Smooth muscle cell (in vitro differentiated cells): ENCODE measurements around the gene GLE1. TPM values are rescaled to one million over a fixed set of nuclear protein-coding genes. Genes with fewer than 3 reads are reported as not detected.

Source experiments
- DNase-seq: peaks from one replicate; lab custom pipeline; 2025; ENCODE audit not compliant: unreplicated experiment; lab: John Stamatoyannopoulos, UW
- H2AFZ ChIP-seq: fragments of 200-600 bp; sonication (generic); 2 replicates; pipeline ENCODE4 v1.6.0; 2016; ENCODE audit warnings: antibody characterized with exemption, low read depth, mild to moderate bottlenecking
- H3F3A ChIP-seq: fragments of 200-600 bp; sonication (generic); 2 replicates; pipeline ENCODE4 v1.6.0; 2017; ENCODE audit warnings: antibody characterized with exemption, low read depth
- H3K27ac ChIP-seq: fragments of 200-600 bp; sonication (generic); 2 replicates; pipeline ENCODE4 v1.5.1; 2016; ENCODE audit warnings: low read depth, mild to moderate bottlenecking
- H3K27me3 ChIP-seq: fragments of 200-600 bp; sonication (generic); 2 replicates; pipeline ENCODE4 v1.6.1; 2016; ENCODE audit warnings: low read depth, mild to moderate bottlenecking
- H3K36me3 ChIP-seq: fragments of 200-600 bp; sonication (generic); 2 replicates; pipeline ENCODE4 v1.5.1; 2016; ENCODE audit warnings: low read depth
- H3K4me1 ChIP-seq: fragments of 200-600 bp; sonication (generic); 2 replicates; pipeline ENCODE4 v1.5.1; 2016; ENCODE audit warnings: low read depth
- H3K4me2 ChIP-seq: fragments of 200-600 bp; sonication (generic); 2 replicates; pipeline ENCODE4 v1.6.0; 2016; ENCODE audit warnings: mild to moderate bottlenecking
- H3K4me3 ChIP-seq: fragments of 200-600 bp; sonication (generic); 2 replicates; pipeline ENCODE4 v1.5.1; 2016; ENCODE audit warnings: mild to moderate bottlenecking
- H3K79me2 ChIP-seq: fragments of 200-600 bp; sonication (generic); 2 replicates; pipeline ENCODE4 v1.6.0; 2016; ENCODE audit warnings: low read depth, mild to moderate bottlenecking
- H3K9ac ChIP-seq: fragments of 200-600 bp; sonication (generic); 2 replicates; pipeline ENCODE4 v1.6.0; 2016; ENCODE audit warnings: low read depth
- H3K9me3 ChIP-seq: fragments of 200-600 bp; sonication (generic); replicated peaks from 2 replicates; pipeline ENCODE4 v1.5.1; 2016; ENCODE audit warnings: low read depth
- H4K20me1 ChIP-seq: fragments of 200-600 bp; sonication (generic); 2 replicates; pipeline ENCODE4 v1.6.0; 2016; ENCODE audit warnings: low read depth
- CTCF ChIP-seq: fragments of 200-600 bp; sonication (generic); IDR thresholded peaks from 2 replicates; pipeline ENCODE4 v1.5.1; 2017; ENCODE audit warnings: borderline replicate concordance, mild to moderate bottlenecking, antibody characterized with exemption; ENCODE audit not compliant: insufficient read depth, poor library complexity, severe bottlenecking
- WGBS: methylation state at CpG from one replicate; pipeline ENCODE4 v1.1.7; 2016; ENCODE audit warnings: low lambda C conversion rate; 5-methylcytosine and 5-hydroxymethylcytosine counted together
- polyA plus RNA-seq: library from polyadenylated mRNA; unstranded; fragments of >200 nt; fragmentation: Nextera tagmentation; extraction: Ambion mirVana; gene quantifications from 2 replicates; pipeline ENCODE4 v1.2.1, GENCODE V29; 2016
- total RNA-seq: library from RNA; depleted of rRNA; stranded (reverse); fragments of >200 nt; gene quantifications from 2 replicates; pipeline ENCODE4 v1.2.3, GENCODE V29; 2014

The GLE1 gene
- total and polyA plus RNA-seq, 2 experiments from 2014 or later, result 11.8 to 14.1 TPM

GRCh38 chr9:128456613-128457061, 47.9 kb upstream of the GLE1 start:
- peaks cover 21% of the 10 kb centered on the region for H3K79me2 ChIP-seq
- peaks cover 7% of the 10 kb centered on the region for H3K4me1 ChIP-seq
- no peaks in the 10 kb centered on the region for H3K9me3 ChIP-seq
- no peaks in the 10 kb centered on the region for H3K27me3 ChIP-seq
- H4K20me1 ChIP-seq, result peaks cover 14% of the 10 kb centered on the region
- peak overlapping the region; percentile 88 for H3K4me3 ChIP-seq
- H3K9ac ChIP-seq, result peak overlapping the region; percentile 83
- H3K27ac ChIP-seq, result peak overlapping the region; percentile 71
- peak; percentile 45 for DNase-seq
- under 1% methylated on average over 32 of the region's 48 CpGs for WGBS
- no peaks in the 10 kb centered on the region for H3K36me3 ChIP-seq
- H2AFZ ChIP-seq, result peak overlapping the region; percentile 50
- H3F3A ChIP-seq, result no peaks in the 10 kb centered on the region
- TF ChIP-seq CTCF, result no peak
- H3K4me2 ChIP-seq, result peak overlapping the region; percentile 100

- Histone ChIP-seq H3K4me1 (peaks cover 7% of the 10 kb centered on the region), H3K4me3 (peak overlapping the region; percentile 88), H4K20me1 (peaks cover 14% of the 10 kb centered on the region), H3K79me2 (peaks cover 21% of the 10 kb centered on the region), H3K9ac (peak overlapping the region; percentile 83), H2AFZ (no peak overlapping the region), H3F3A (no peaks in the 10 kb centered on the region), H3K4me2 (peak overlapping the region; percentile 100), H3K27ac (no peak overlapping the region), H3K27me3 (no peaks in the 10 kb centered on the region), H3K9me3 (no peaks in the 10 kb centered on the region), H3K36me3 (peaks cover 3% of the 10 kb centered on the region)
- 47% methylated on average over 14 of the region's 14 CpGs for WGBS
- no peak for TF ChIP-seq CTCF
- no peak for DNase-seq
Measured at GRCh38 chr9:128457207-128457606, 47.3 kb upstream of the GLE1 start.

- no peak overlapping the region for H3K4me2 ChIP-seq
- peaks cover 21% of the 10 kb centered on the region for H3K79me2 ChIP-seq
- DNase-seq, result no peak
Measured at GRCh38 chr9:128459011-128459410, 45.5 kb upstream of the GLE1 start.

More at GRCh38 chr9:128459011-128459410, 45.5 kb upstream of the GLE1 start:
- peaks cover 14% of the 10 kb centered on the region for H4K20me1 ChIP-seq
- no peak for TF ChIP-seq CTCF
- H2AFZ ChIP-seq, result no peak overlapping the region
- WGBS, result 97% methylated on average over 3 of the region's 3 CpGs
- H3K36me3 ChIP-seq, result peaks cover 10% of the 10 kb centered on the region
- no peak overlapping the region for H3K27ac ChIP-seq
- H3K4me1 ChIP-seq, result peaks cover 7% of the 10 kb centered on the region
- H3K4me3 ChIP-seq, result no peak overlapping the region
- no peaks in the 10 kb centered on the region for H3K27me3 ChIP-seq
- no peaks in the 10 kb centered on the region for H3F3A ChIP-seq
- H3K9me3 ChIP-seq, result no peaks in the 10 kb centered on the region
- no peak overlapping the region for H3K9ac ChIP-seq
